Panc1 (cell line): Measurements from ENCODE around the gene HERC6.

Experiments
- TCF7L2 ChIP-seq: IDR thresholded peaks from 2 replicates; pipeline ENCODE4 v1.6.1; 2011; ENCODE audit warnings: mild to moderate bottlenecking, low read depth, low read length, inconsistent platforms
- TF ChIP-seq, protein P1 (sequence below): fragments of 450-650 bp; IDR thresholded peaks from 2 replicates; pipeline ENCODE4 v1.5.1; 2017; ENCODE audit warnings: mild to moderate bottlenecking

GRCh38 chr4:88467392-88467791 is 88.7 kb downstream of the HERC6 start:
- TF ChIP-seq, protein P1, sequence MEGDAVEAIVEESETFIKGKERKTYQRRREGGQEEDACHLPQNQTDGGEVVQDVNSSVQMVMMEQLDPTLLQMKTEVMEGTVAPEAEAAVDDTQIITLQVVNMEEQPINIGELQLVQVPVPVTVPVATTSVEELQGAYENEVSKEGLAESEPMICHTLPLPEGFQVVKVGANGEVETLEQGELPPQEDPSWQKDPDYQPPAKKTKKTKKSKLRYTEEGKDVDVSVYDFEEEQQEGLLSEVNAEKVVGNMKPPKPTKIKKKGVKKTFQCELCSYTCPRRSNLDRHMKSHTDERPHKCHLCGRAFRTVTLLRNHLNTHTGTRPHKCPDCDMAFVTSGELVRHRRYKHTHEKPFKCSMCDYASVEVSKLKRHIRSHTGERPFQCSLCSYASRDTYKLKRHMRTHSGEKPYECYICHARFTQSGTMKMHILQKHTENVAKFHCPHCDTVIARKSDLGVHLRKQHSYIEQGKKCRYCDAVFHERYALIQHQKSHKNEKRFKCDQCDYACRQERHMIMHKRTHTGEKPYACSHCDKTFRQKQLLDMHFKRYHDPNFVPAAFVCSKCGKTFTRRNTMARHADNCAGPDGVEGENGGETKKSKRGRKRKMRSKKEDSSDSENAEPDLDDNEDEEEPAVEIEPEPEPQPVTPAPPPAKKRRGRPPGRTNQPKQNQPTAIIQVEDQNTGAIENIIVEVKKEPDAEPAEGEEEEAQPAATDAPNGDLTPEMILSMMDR: no peak
- no peak for TF ChIP-seq TCF7L2
